HCT116 (cell line): ENCODE data around the gene DDN. TPM values are rescaled to one million over a fixed set of nuclear protein-coding genes. Genes with fewer than 3 reads are reported as not detected.

Source experiments
- ATAC-seq: fragments of 200-7000 bp; cut with Tn5 transposase; 2 replicates; pipeline ENCODE4 v1.9.1; 2020; ENCODE audit warnings: mild to moderate bottlenecking, moderate library complexity
- BruUV-seq: library from RNA; stranded (reverse); fragments of 400-500 nt; replicated peaks from 2 replicates; lab custom pipeline; 2021; lab: Mats Ljungman, UMichigan
- CTCF ChIA-PET: fragments of 300-600 bp; sonication (Branson Sonifier 250); formaldehyde crosslinking; loops from one replicate; lab custom pipeline; 2021; ENCODE audit warnings: antibody characterized with exemption; lab: Charles Lee
- POLR2A ChIA-PET: fragments of 300-600, 350-600 bp; sonication (Branson Sonifier 250); formaldehyde crosslinking; loops from one replicate; lab custom pipeline; 2021; ENCODE audit warnings: antibody characterized with exemption; lab: Charles Lee
- RAD21 ChIA-PET, 2 experiments: fragments of 300-600 bp; sonication (Branson Sonifier 250); formaldehyde crosslinking; loops; one replicate each; lab custom pipeline; 2023; ENCODE audit warnings: low total read pairs in 2 of 2; ENCODE audit not compliant: uncharacterized antibody in 2 of 2, unreplicated experiment in 2 of 2, low non-redundant PET in 1 of 2; lab: Charles Lee
- DNase-seq: peaks from one replicate; pipeline ENCODE4 v3.0.0-alpha.2; 2010; ENCODE audit warnings: low read depth, low spot score
- H2AFZ ChIP-seq: fragments of 200-600 bp; shearing (Covaris generic), sonication (generic); 2 replicates; pipeline ENCODE4 v1.6.1; 2017; ENCODE audit warnings: low read depth, mixed run types, mixed read lengths, antibody characterized with exemption, low read length; ENCODE audit not compliant: poor library complexity, severe bottlenecking
- H3K27ac ChIP-seq: 2 replicates; pipeline ENCODE4 v1.5.1; 2012; ENCODE audit warnings: low read depth, low read length
- H3K27me3 ChIP-seq: fragments of 200-600 bp; sonication (generic); 2 replicates; pipeline ENCODE4 v1.6.1; 2016; ENCODE audit warnings: mixed run types, low read length, mixed read lengths; ENCODE audit not compliant: insufficient read depth
- H3K36me3 ChIP-seq, 2 experiments: fragments of 200-500 bp in 1 of 2; fragments of 200-600 bp in 1 of 2; sonication (Bioruptor generic) in 1 of 2; sonication (generic) in 1 of 2; 2 replicates each; pipeline versions ENCODE4 v1.5.1 to v1.6.1; 2014 to 2016; ENCODE audit warnings: low read length in 2 of 2, inconsistent platforms in 1 of 2, mixed read lengths in 1 of 2, mixed run types in 1 of 2; ENCODE audit not compliant: insufficient read depth in 2 of 2, control insufficient read depth in 1 of 2
- H3K4me1 ChIP-seq, 2 experiments: fragments of 200-600 bp in 1 of 2; sonication (generic) in 1 of 2; 2 replicates each; pipeline versions ENCODE4 v1.5.1 to v1.6.1; 2012 to 2017; ENCODE audit warnings: low read length in 2 of 2, inconsistent platforms in 1 of 2, mild to moderate bottlenecking in 1 of 2, mixed read lengths in 1 of 2, mixed run types in 1 of 2, moderate library complexity in 1 of 2; ENCODE audit not compliant: insufficient read depth in 2 of 2, control insufficient read depth in 1 of 2
- H3K4me2 ChIP-seq: fragments of 200-600 bp; sonication (generic); 2 replicates; pipeline ENCODE4 v1.6.1; 2017; ENCODE audit warnings: mixed run types, low read length, mixed read lengths
- H3K4me3 ChIP-seq, 2 experiments: fragments of 200-600 bp in 1 of 2; sonication (generic) in 1 of 2; replicated peaks in 1 of 2; 2 replicates each; pipeline ENCODE4 v1.5.1; 2011 to 2016; ENCODE audit warnings: low read length in 2 of 2, control low read depth in 1 of 2, low read depth in 1 of 2, mild to moderate bottlenecking in 1 of 2, mixed read lengths in 1 of 2, mixed run types in 1 of 2
- H3K79me2 ChIP-seq: fragments of 200-600 bp; sonication (generic); 2 replicates; pipeline ENCODE4 v1.6.1; 2017; ENCODE audit warnings: mild to moderate bottlenecking, mixed run types, low read length, moderate library complexity, mixed read lengths; ENCODE audit not compliant: insufficient read depth
- H3K9ac ChIP-seq: fragments of 200-600 bp; sonication (generic); 2 replicates; pipeline ENCODE4 v1.6.1; 2016; ENCODE audit warnings: low read length, mixed read lengths
- H3K9me2 ChIP-seq: fragments of 200-600 bp; sonication (generic), shearing (Covaris generic); 2 replicates; pipeline ENCODE4 v1.6.1; 2017; ENCODE audit warnings: mixed run types, mild to moderate bottlenecking, moderate library complexity; ENCODE audit not compliant: insufficient read depth
- H3K9me3 ChIP-seq, 2 experiments: fragments of 200-500 bp in 1 of 2; fragments of 200-600 bp in 1 of 2; sonication (Bioruptor generic) in 1 of 2; sonication (generic) in 1 of 2; 2 replicates each; pipeline ENCODE4 v1.6.1; 2014 to 2017; ENCODE audit warnings: low read length in 2 of 2, mixed read lengths in 2 of 2, inconsistent platforms in 1 of 2, low read depth in 1 of 2, mild to moderate bottlenecking in 1 of 2, mixed run types in 1 of 2, moderate library complexity in 1 of 2; ENCODE audit not compliant: control insufficient read depth in 1 of 2, insufficient read depth in 1 of 2
- H4K20me1 ChIP-seq: fragments of 200-600 bp; sonication (generic), shearing (Covaris generic); 2 replicates; pipeline ENCODE4 v1.6.1; 2017; ENCODE audit warnings: mixed run types, mild to moderate bottlenecking, moderate library complexity; ENCODE audit not compliant: insufficient read depth
- ATF3 ChIP-seq: IDR thresholded peaks from 2 replicates; pipeline ENCODE4 v1.6.1; 2012
- CEBPB ChIP-seq: IDR thresholded peaks from 2 replicates; pipeline ENCODE4 v1.6.1; 2012; ENCODE audit warnings: low read depth
- ELF1 ChIP-seq: IDR thresholded peaks from 2 replicates; pipeline ENCODE4 v1.6.1; 2012; ENCODE audit warnings: low read depth, borderline replicate concordance
- EZH2 ChIP-seq: fragments of 200-600 bp; sonication (generic); IDR thresholded peaks from 2 replicates; pipeline ENCODE4 v1.6.1; 2017; ENCODE audit warnings: antibody characterized with exemption, mixed run types
- EZH2phosphoT487 ChIP-seq: fragments of 200-600 bp; IDR thresholded peaks from 2 replicates; pipeline ENCODE4 v1.6.1; 2018; ENCODE audit warnings: antibody characterized with exemption, borderline replicate concordance
- JUND ChIP-seq: IDR thresholded peaks from 2 replicates; pipeline ENCODE4 v1.6.1; 2012
- MAX ChIP-seq: IDR thresholded peaks from 2 replicates; pipeline ENCODE4 v1.6.1; 2012
- POLR2AphosphoS5 ChIP-seq: IDR thresholded peaks from 2 replicates; pipeline ENCODE4 v1.6.1; 2011; ENCODE audit warnings: mild to moderate bottlenecking, low read depth, low read length, moderate library complexity
- REST ChIP-seq: IDR thresholded peaks from 2 replicates; pipeline ENCODE4 v1.6.1; 2012; ENCODE audit warnings: low read depth
- SRF ChIP-seq: IDR thresholded peaks from 2 replicates; pipeline ENCODE4 v1.6.1; 2012; ENCODE audit warnings: low read depth
- TCF7L2 ChIP-seq: IDR thresholded peaks from 2 replicates; pipeline ENCODE4 v1.7.0; 2011; ENCODE audit warnings: borderline replicate concordance, inconsistent platforms; ENCODE audit not compliant: insufficient read depth, insufficient read length; ENCODE audit errors: extremely low read depth
- YY1 ChIP-seq: IDR thresholded peaks from 2 replicates; pipeline ENCODE4 v1.6.1; 2011; ENCODE audit warnings: low read length, low read depth, moderate library complexity, mild to moderate bottlenecking; ENCODE audit not compliant: insufficient replicate concordance; ENCODE audit errors: extremely low read depth
- ZBTB33 ChIP-seq: IDR thresholded peaks from 2 replicates; pipeline ENCODE4 v1.6.1; 2011; ENCODE audit warnings: mild to moderate bottlenecking, low read length, moderate library complexity; ENCODE audit not compliant: insufficient replicate concordance; ENCODE audit errors: extremely low read depth
- ZFX ChIP-seq: fragments of 450-650 bp; IDR thresholded peaks from 2 replicates; pipeline ENCODE4 v1.6.1; 2017
- intact Hi-C: fragments of 100-400 bp; cut with micrococcal nuclease; formaldehyde crosslinking; loops from 2 replicates; pipeline ENCODE4 v1.10.0; 2022
- total RNA-seq: library from RNA; stranded (reverse); gene quantifications from one replicate; pipeline ENCODE4 v1.2.1, GENCODE V29; 2021; ENCODE audit not compliant: unreplicated experiment

Gene DDN
- total RNA-seq, 1 experiment from 2014 or later: 8.1 TPM

GRCh38 chr12:48956279-48957140, 42.7 kb downstream of the DDN start (continued):
- no peak for TF ChIP-seq REST
- TF ChIP-seq ZFX: no peak

- ChIA-PET CTCF (no interaction called here), POLR2A (no interaction called here), RAD21 (no interaction called here)
- ATAC-seq (no peak), DNase-seq (no peak)
- no peak overlapping the region for H3K9ac ChIP-seq
- H4K20me1 ChIP-seq: peaks cover 13% of the 10 kb centered on the region; the same call in 1 of the 2 replicates
- no peaks in the 10 kb centered on the region for H3K9me2 ChIP-seq
- peaks cover 16 to 32% of the 10 kb centered on the region in 2 experiments for H3K36me3 ChIP-seq
- intact Hi-C loops: no loop called here
- H3K4me3 ChIP-seq: peak overlapping the region in 1 of 2 experiments; percentile 95; a peak in 1 of 4 replicates
- H3K4me2 ChIP-seq: peak overlapping the region; percentile 82; the same call in 1 of the 2 replicates
- H3K27me3 ChIP-seq: no peaks in the 10 kb centered on the region
- H2AFZ ChIP-seq: no peak overlapping the region
- peaks cover 3 to 14% of the 10 kb centered on the region in 2 experiments for H3K4me1 ChIP-seq
- BruUV-seq: no TSS peak
- peaks cover 68% of the 10 kb centered on the region for H3K79me2 ChIP-seq
- H3K9me3 ChIP-seq: no peaks in the 10 kb centered on the region
- H3K27ac ChIP-seq: no peak overlapping the region
- TF ChIP-seq JUND (no peak), TCF7L2 (no peak), POLR2AphosphoS5 (no peak), ATF3 (no peak), MAX (no peak), EZH2 (no peak), CEBPB (no peak), ELF1 (no peak), SRF (no peak), ZBTB33 (no peak), YY1 (no peak), EZH2phosphoT487 (no peak)
Measured at GRCh38 chr12:48954841-48955501, 44.2 kb downstream of the DDN start.
